ENCODE measurements around the gene SGCA. TPM values are rescaled to one million over a fixed set of nuclear protein-coding genes. Genes with fewer than 3 reads are reported as not detected.

SGCA gene
- total and polyA plus RNA-seq, 2 of the 8 experiments (the other 6 are each of a cell fraction or from before 2014, with no cell fraction given): 0.12 TPM; not detected in 1

- peak overlapping the region; percentile 73; the same call in 1 of the 2 replicates for H2BK15ac ChIP-seq (ENCODE audit: low read length)
- H3K4me1 ChIP-seq (replicated peaks in 1 of 4; ENCODE audit: control insufficient read depth in 3 of 4, insufficient read depth in 4 of 4, low read length in 3 of 4): peaks cover 0 to 14% (median 8%) of the 10 kb centered on the region in 4 experiments; a peak in 5 of 7 replicates
- H2BK5ac ChIP-seq (ENCODE audit: low read depth, low read length): no peak overlapping the region
- no peak overlapping the region for H4K5ac ChIP-seq (ENCODE audit: insufficient read length, low read depth, low read length)
- H3K4me3 ChIP-seq (ENCODE audit: extremely low read depth in 1 of 4, insufficient read depth in 2 of 4, low read depth in 3 of 4, low read length in 4 of 4): no peak overlapping the region
- no peak overlapping the region for H3K9ac ChIP-seq (replicated peaks in 1 of 4; ENCODE audit: extremely low read depth in 1 of 4, low read depth in 3 of 4, low read length in 3 of 4)
- H2BK120ac ChIP-seq (replicated peaks; ENCODE audit: low read depth, low read length): no peak overlapping the region
- FAIRE-seq: peak; percentile 57
- POLR2A ChIA-PET (ENCODE audit: partially characterized antibody): interaction anchor here (0.7 to 1.7 kb wide), 4 partner anchors 9 to 46 kb away, joined by 3 to 6 read pairs (median 4); no protein-coding TSS in a partner anchor
- no peak overlapping the region for H2BK20ac ChIP-seq (ENCODE audit: low read length)
- H3K14ac ChIP-seq (ENCODE audit: insufficient read length): no peak overlapping the region
- CTCF ChIA-PET (ENCODE audit: partially characterized antibody): interaction anchor here (0.6 to 17.0 kb wide), 71 partner anchors 7 to 558 kb away, joined by 3 to 299 read pairs (median 5); partner anchors contain the start of genes COL1A1, PDK2 and TMEM92
- no peak overlapping the region for H3K4me2 ChIP-seq (ENCODE audit: insufficient read depth in 1 of 2, low read depth in 2 of 2, low read length in 2 of 2)
- H2AFZ ChIP-seq (ENCODE audit: low read length): no peak overlapping the region
- peaks cover 4% of the 10 kb centered on the region; the same call in 1 of the 2 replicates for H3K23me2 ChIP-seq (ENCODE audit: low read depth, low read length)
- H3K79me2 ChIP-seq (ENCODE audit: control insufficient read depth in 1 of 2, insufficient read depth in 2 of 2, low read length in 2 of 2): no peaks in the 10 kb centered on the region
- no peak overlapping the region for H3K18ac ChIP-seq (ENCODE audit: extremely low read depth, low read length)
- no peak overlapping the region for H3K4ac ChIP-seq (replicated peaks; ENCODE audit: insufficient read length, low read depth, low read length)
- no peaks in the 10 kb centered on the region for H3K79me1 ChIP-seq (ENCODE audit: low read depth, low read length)
- no peak overlapping the region for H3K56ac ChIP-seq (replicated peaks; ENCODE audit: insufficient read length, low read depth, low read length)
- H3K9me3 ChIP-seq (ENCODE audit: insufficient read depth in 2 of 2, low read depth in 1 of 2, low read length in 1 of 2): no peaks in the 10 kb centered on the region
- H2AK5ac ChIP-seq (ENCODE audit: low read depth, low read length): no peak overlapping the region
- H3K27me3 ChIP-seq (replicated peaks in 1 of 4; ENCODE audit: control insufficient read depth in 3 of 4, extremely low read depth in 1 of 4, insufficient read depth in 3 of 4, low read length in 3 of 4): no peaks in the 10 kb centered on the region
- H4K91ac ChIP-seq (replicated peaks; ENCODE audit: insufficient read length, low read length): no peak overlapping the region
- no peak overlapping the region for H2BK12ac ChIP-seq (ENCODE audit: low read depth, low read length)
- peak in 1 of 2 experiments; percentile 73 for DNase-seq (ENCODE audit: low read depth in 1 of 2, low spot score in 2 of 2)
- H3K27ac ChIP-seq (ENCODE audit: low read depth, low read length): no peak overlapping the region
- H3K23ac ChIP-seq (ENCODE audit: insufficient read length): no peak overlapping the region
- WGBS, 2 experiments (ENCODE audit: extremely low coverage in 1 of 2, insufficient coverage in 1 of 2, insufficient read length in 1 of 2, insufficient replicate concordance in 2 of 2, low coverage in 1 of 2, low lambda C conversion rate in 2 of 2, missing lambda C conversion rate in 1 of 2): 55% methylated on average over 13 of the region's 14 CpGs; no CpG with 5 or more reads in 1 of the 2 experiments
- H4K20me1 ChIP-seq (replicated peaks in 1 of 2; ENCODE audit: control insufficient read depth in 1 of 2, insufficient read depth in 2 of 2, low read length in 2 of 2): no peaks in the 10 kb centered on the region
- H4K8ac ChIP-seq (ENCODE audit: extremely low read depth, insufficient read depth, low read length): no peak overlapping the region
- H3K36me3 ChIP-seq (ENCODE audit: control insufficient read depth in 2 of 4, insufficient read depth in 4 of 4, low read length in 3 of 4): no peaks in the 10 kb centered on the region
- TF ChIP-seq TEAD4 (IDR thresholded peaks at IDR 0.05; ENCODE audit: low read depth, low read length) (peak; percentile 59; the same call in 1 of the 2 replicates), MAX (IDR thresholded peaks at IDR 0.05) (peak; percentile 58; the same call in 1 of the 2 replicates), BCL11A (IDR thresholded peaks at IDR 0.05; ENCODE audit: low read depth in 2 of 2, low read length in 2 of 2) (no peak), CTCF (IDR thresholded peaks at IDR 0.05; ENCODE audit: control extremely low read depth in 1 of 3, insufficient read depth in 1 of 3, low read depth in 1 of 3, low read length in 3 of 3) (peak; percentile 80 to 98 (median 96)), RAD21 (IDR thresholded peaks at IDR 0.05 in 1 of 2, conservative IDR thresholded peaks at IDR 0.05 in 1 of 2; ENCODE audit: low read depth in 2 of 2, low read length in 2 of 2) (peak; percentile 96 to 97), CREB1 (IDR thresholded peaks at IDR 0.05) (peak; percentile 31; the same call in 1 of the 2 replicates), YY1 (IDR thresholded peaks at IDR 0.05; ENCODE audit: low read depth, low read length) (peak; percentile 73), RXRA (IDR thresholded peaks at IDR 0.05; ENCODE audit: insufficient read depth, low read depth, low read length) (0 out of 2 replicates have a peak, but pooled peaks have one; percentile 66), SRF (IDR thresholded peaks at IDR 0.05; ENCODE audit: low read depth, low read length) (no peak)
Measured at GRCh38 chr17:50169121-50169764, 3.4 kb downstream of the SGCA start.
